ENCODE data around the gene GBX2. TPM values are rescaled to one million over a fixed set of nuclear protein-coding genes. Genes with fewer than 3 reads are reported as not detected.

GBX2 gene
- total RNA-seq, 1 experiment from 2014 or later: 0.31 TPM

DNA sequence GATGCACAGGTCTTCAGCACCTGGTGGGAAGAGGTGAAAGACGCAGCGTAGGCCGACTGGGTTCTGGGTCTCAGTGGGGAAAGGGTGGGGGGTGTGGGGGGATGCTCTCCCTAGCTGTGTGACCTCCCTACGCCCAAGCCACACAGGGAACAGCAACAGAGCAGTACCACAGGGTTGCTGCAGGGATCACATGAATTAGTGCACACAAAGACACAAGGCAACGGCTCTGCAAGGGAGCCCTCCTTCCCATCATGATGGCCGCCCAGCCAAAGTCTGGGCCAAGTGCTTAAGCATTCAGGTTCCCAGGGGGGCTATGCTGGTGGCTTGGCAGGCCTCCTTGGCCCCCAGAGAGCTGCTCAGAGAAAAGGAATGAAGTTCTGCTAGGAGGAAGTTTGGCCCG, 28.2 kb upstream of the GBX2 start:
- Mint-ChIP-seq H3K4me1 (peaks cover 0 to 4% of the 10 kb centered on the region in 2 experiments; a peak in 1 of 4 replicates), H3K27me3 (ENCODE audit: low read depth) (peaks cover 7% of the 10 kb centered on the region), H3K36me3 (ENCODE audit: insufficient read depth in 1 of 3, low read depth in 3 of 3) (no peaks in the 10 kb centered on the region), H3K9me3 (no peaks in the 10 kb centered on the region), H3K4me3 (no peak overlapping the region), H3K27ac (no peak overlapping the region)
- Histone ChIP-seq H3K9me3 (ENCODE audit: control insufficient read depth, low read depth, low read length) (no peaks in the 10 kb centered on the region), H2BK5ac (ENCODE audit: insufficient read length, low read length) (no peak overlapping the region), H3K79me1 (ENCODE audit: insufficient read depth, low read depth, low read length, poor library complexity, severe bottlenecking) (no peaks in the 10 kb centered on the region), H3K14ac (ENCODE audit: insufficient read depth, low read length) (no peak overlapping the region), H4K20me1 (ENCODE audit: control insufficient read depth, insufficient read depth, insufficient read length) (no peaks in the 10 kb centered on the region), H3K27ac (ENCODE audit: insufficient read length, low read depth, low read length) (no peak overlapping the region), H3K23me2 (ENCODE audit: insufficient read length, low read depth, low read length, poor library complexity, severe bottlenecking) (no peaks in the 10 kb centered on the region), H3K79me2 (ENCODE audit: insufficient read depth, low read length) (no peaks in the 10 kb centered on the region), H2AFZ (ENCODE audit: low read length) (no peak overlapping the region), H4K91ac (ENCODE audit: insufficient read length, low read depth, low read length) (no peak overlapping the region), H3T11ph (ENCODE audit: low read length) (no peak overlapping the region), H2BK120ac (ENCODE audit: low read depth, low read length, poor library complexity, severe bottlenecking) (no peak overlapping the region), H2BK15ac (ENCODE audit: low read depth, low read length) (no peak overlapping the region), H3K4me2 (ENCODE audit: insufficient read depth, insufficient read length, low read length) (no peak overlapping the region), H4K8ac (replicated peaks; ENCODE audit: insufficient read length, low read depth, low read length) (no peak overlapping the region), H3K4ac (ENCODE audit: low read depth, low read length) (no peak overlapping the region), H2BK12ac (ENCODE audit: insufficient read length, low read depth, low read length) (no peak overlapping the region), H3K9ac (ENCODE audit: extremely low read depth, insufficient read length, low read length) (no peak overlapping the region), H4K5ac (ENCODE audit: insufficient read length, low read depth, low read length) (no peak overlapping the region), H3K4me1 (ENCODE audit: insufficient read depth, low read length) (no peaks in the 10 kb centered on the region), H3K23ac (ENCODE audit: insufficient read length, low read depth, low read length) (no peak overlapping the region), H3K18ac (ENCODE audit: insufficient read length, low read depth, low read length) (no peak overlapping the region), H3K56ac (ENCODE audit: insufficient read length, low read depth, low read length) (no peak overlapping the region), H3K27me3 (ENCODE audit: insufficient read depth, low read length) (no peaks in the 10 kb centered on the region), H2AK5ac (ENCODE audit: insufficient read length, low read length) (no peak overlapping the region), H2BK20ac (ENCODE audit: low read depth, low read length, poor library complexity, severe bottlenecking) (no peak overlapping the region)
- WGBS (ENCODE audit: extremely low coverage, insufficient read length, low lambda C conversion rate): no CpG with 5 or more reads among the region's 7 CpGs
- DNase-seq: no peak
- TF ChIP-seq, protein P1, sequence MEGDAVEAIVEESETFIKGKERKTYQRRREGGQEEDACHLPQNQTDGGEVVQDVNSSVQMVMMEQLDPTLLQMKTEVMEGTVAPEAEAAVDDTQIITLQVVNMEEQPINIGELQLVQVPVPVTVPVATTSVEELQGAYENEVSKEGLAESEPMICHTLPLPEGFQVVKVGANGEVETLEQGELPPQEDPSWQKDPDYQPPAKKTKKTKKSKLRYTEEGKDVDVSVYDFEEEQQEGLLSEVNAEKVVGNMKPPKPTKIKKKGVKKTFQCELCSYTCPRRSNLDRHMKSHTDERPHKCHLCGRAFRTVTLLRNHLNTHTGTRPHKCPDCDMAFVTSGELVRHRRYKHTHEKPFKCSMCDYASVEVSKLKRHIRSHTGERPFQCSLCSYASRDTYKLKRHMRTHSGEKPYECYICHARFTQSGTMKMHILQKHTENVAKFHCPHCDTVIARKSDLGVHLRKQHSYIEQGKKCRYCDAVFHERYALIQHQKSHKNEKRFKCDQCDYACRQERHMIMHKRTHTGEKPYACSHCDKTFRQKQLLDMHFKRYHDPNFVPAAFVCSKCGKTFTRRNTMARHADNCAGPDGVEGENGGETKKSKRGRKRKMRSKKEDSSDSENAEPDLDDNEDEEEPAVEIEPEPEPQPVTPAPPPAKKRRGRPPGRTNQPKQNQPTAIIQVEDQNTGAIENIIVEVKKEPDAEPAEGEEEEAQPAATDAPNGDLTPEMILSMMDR (conservative IDR thresholded peaks at IDR 0.05): no peak
